Body of pancreas (tissue), 4 donors: ENCODE data around the gene CCL2.

Experiments used
- POLR2A ChIP-seq, 3 donors: fragments of 450-650 bp; IDR thresholded peaks; one replicate each; pipeline ENCODE4 v1.6.1; 2016; ENCODE audit warnings: antibody characterized with exemption in 3 of 3, mild to moderate bottlenecking in 2 of 3
- TF ChIP-seq, protein P1 (sequence below), 7 experiments: fragments of 450-650 bp in 4 of 7; fragments of 200-600 bp in 3 of 7; sonication (generic) in 3 of 7; IDR thresholded peaks; one replicate each; pipeline ENCODE4 v1.5.1; 2016 to 2019; ENCODE audit warnings: antibody characterized with exemption in 7 of 7

GRCh38 chr17:34255381-34255732 is 272 bp downstream of the CCL2 start:
- TF ChIP-seq, protein P1, sequence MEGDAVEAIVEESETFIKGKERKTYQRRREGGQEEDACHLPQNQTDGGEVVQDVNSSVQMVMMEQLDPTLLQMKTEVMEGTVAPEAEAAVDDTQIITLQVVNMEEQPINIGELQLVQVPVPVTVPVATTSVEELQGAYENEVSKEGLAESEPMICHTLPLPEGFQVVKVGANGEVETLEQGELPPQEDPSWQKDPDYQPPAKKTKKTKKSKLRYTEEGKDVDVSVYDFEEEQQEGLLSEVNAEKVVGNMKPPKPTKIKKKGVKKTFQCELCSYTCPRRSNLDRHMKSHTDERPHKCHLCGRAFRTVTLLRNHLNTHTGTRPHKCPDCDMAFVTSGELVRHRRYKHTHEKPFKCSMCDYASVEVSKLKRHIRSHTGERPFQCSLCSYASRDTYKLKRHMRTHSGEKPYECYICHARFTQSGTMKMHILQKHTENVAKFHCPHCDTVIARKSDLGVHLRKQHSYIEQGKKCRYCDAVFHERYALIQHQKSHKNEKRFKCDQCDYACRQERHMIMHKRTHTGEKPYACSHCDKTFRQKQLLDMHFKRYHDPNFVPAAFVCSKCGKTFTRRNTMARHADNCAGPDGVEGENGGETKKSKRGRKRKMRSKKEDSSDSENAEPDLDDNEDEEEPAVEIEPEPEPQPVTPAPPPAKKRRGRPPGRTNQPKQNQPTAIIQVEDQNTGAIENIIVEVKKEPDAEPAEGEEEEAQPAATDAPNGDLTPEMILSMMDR (IDR thresholded peaks at IDR 0.05): no peak
- TF ChIP-seq POLR2A (IDR thresholded peaks at IDR 0.05): peak in 2 of 3 donors; percentile 8 to 27
